Heart left ventricle (tissue), 16 donors: ENCODE data around the gene MAP1B. TPM values are rescaled to one million over a fixed set of nuclear protein-coding genes. Genes with fewer than 3 reads are reported as not detected.

Source experiments
- ATAC-seq, 4 donors: fragments of 200-7000 bp; cut with Tn5 transposase; one replicate each; pipeline ENCODE4 v1.9.1; 2020 to 2022; ENCODE audit warnings: moderate library complexity in 4 of 4, mild to moderate bottlenecking in 3 of 4, moderate number of reproducible peaks in 1 of 4
- DNase-seq, 5 donors: peaks; one replicate each; pipeline ENCODE4 v3.0.0-alpha.2; 2020
- H3K27ac ChIP-seq, 12 donors: fragments of 200-600 bp; sonication (generic) in 4 of 12; one replicate each; pipeline versions ENCODE4 v1.5.0 to v1.8.0; 2016 to 2022; ENCODE audit warnings: mild to moderate bottlenecking in 2 of 12
- H3K27me3 ChIP-seq, 9 donors: fragments of 200-600 bp; sonication (generic) in 2 of 9; one replicate each; pipeline versions ENCODE4 v1.5.1 to v1.8.0; 2016 to 2022; ENCODE audit warnings: mild to moderate bottlenecking in 3 of 9
- H3K36me3 ChIP-seq, 9 donors: fragments of 200-600 bp; sonication (generic) in 2 of 9; one replicate each; pipeline versions ENCODE4 v1.5.0 to v1.8.0; 2018 to 2022; ENCODE audit warnings: mild to moderate bottlenecking in 2 of 9
- H3K4me1 ChIP-seq, 12 donors: fragments of 200-600 bp; sonication (generic) in 4 of 12; one replicate each; pipeline versions ENCODE4 v1.5.0 to v1.8.0; 2016 to 2022; ENCODE audit warnings: mild to moderate bottlenecking in 3 of 12
- H3K4me3 ChIP-seq, 12 donors: fragments of 200-600 bp; sonication (generic) in 4 of 12; one replicate each; pipeline versions ENCODE4 v1.5.0 to v1.8.0; 2017 to 2022; ENCODE audit warnings: mild to moderate bottlenecking in 9 of 12, moderate library complexity in 4 of 12
- H3K9me3 ChIP-seq, 12 donors: fragments of 200-600 bp; sonication (generic) in 4 of 12; one replicate each; pipeline versions ENCODE4 v1.5.0 to v1.8.0; 2016 to 2022; ENCODE audit warnings: mild to moderate bottlenecking in 1 of 12
- POLR2A ChIP-seq, 2 donors: fragments of 450-650 bp; IDR thresholded peaks; one replicate each; pipeline ENCODE4 v1.6.1; 2017; ENCODE audit warnings: antibody characterized with exemption in 2 of 2, mild to moderate bottlenecking in 2 of 2, moderate library complexity in 2 of 2
- WGBS, 4 donors: extraction: QIAGEN DNeasy Blood & Tissue Kit in 2 of 4; methylation state at CpG; one replicate each; pipeline versions ENCODE4 v1.1.5 to v1.1.7; 2013 to 2018; 5-methylcytosine and 5-hydroxymethylcytosine counted together
- intact Hi-C, 10 donors: fragments of 100-400 bp; cut with DNase I; formaldehyde crosslinking; loops; one replicate each; pipeline versions ENCODE4 v1.11.1 to v1.14.2; 2022
- polyA plus RNA-seq, 2 donors: library from polyadenylated mRNA; stranded (reverse); fragments of 200-250 nt; gene quantifications; one replicate each; pipeline ENCODE4 v1.2.3, GENCODE V29; 2013
- total RNA-seq, 9 donors: library from RNA; depleted of rRNA in 2 of 9; stranded (reverse); fragments of >200 nt in 2 of 9; fragmentation: NEBNext Ultra II Directional in 3 of 9; extraction: Animal tissue kit (Norgen Biotek cat#: 25700) in 3 of 9; gene quantifications; one replicate each; pipeline versions ENCODE4 v1.1.0 to v1.2.4, GENCODE V29; 2016 to 2023
- TF ChIP-seq, protein P1 (sequence below), 12 donors: fragments of 200-600 bp; sonication (generic) in 4 of 12; IDR thresholded peaks; one replicate each; pipeline versions ENCODE4 v1.5.0 to v1.8.0; 2018 to 2022; ENCODE audit warnings: antibody characterized with exemption in 12 of 12, mild to moderate bottlenecking in 5 of 12
- donor health status: ischemic (EF 13 %, LVEDD 7.1; RV severe dilation, severe dysfunction).
- donor health status: healthy with polysubstance abuse.
- donor health status: DM: no; HTN: yes; CAD: no.
- donor health status: DM: no; HTN: no; CAD: no.
- donor health status: ischemic (EF 25% LVEDD 6.9; RV normal size, moderate dysfunction).
- donor health status: ischemic (EF 25% LVEDD 5.7; RV mildly dilated, moderate dysfunction).
- donor health status: healthy.
- donor health status: DM: yes; HTN: yes; CAD: no.
- donor health status: ischemic (EF 35%, LVEDD 5.7; RV mildly dilated, moderate dysfunction).
- donor health status: nonischemic (EF 11% LVEDD 7.7; RV severe dilation, severe dysfunction).
- donor health status: DM: yes; HTN: yes; CAD: no.
- donor health status: PGD.
- donor health status: ischemic (EF 29% LVEDD 5.4; RV normal size, mild dysfunction).
- donor health status: nonischemic (EF 23%, LVEDD 6.1; RV moderate dilation, normal function).

The MAP1B gene
- total and polyA plus RNA-seq, 11 donors, result 10.1 to 603 (median 133) TPM

DNA sequence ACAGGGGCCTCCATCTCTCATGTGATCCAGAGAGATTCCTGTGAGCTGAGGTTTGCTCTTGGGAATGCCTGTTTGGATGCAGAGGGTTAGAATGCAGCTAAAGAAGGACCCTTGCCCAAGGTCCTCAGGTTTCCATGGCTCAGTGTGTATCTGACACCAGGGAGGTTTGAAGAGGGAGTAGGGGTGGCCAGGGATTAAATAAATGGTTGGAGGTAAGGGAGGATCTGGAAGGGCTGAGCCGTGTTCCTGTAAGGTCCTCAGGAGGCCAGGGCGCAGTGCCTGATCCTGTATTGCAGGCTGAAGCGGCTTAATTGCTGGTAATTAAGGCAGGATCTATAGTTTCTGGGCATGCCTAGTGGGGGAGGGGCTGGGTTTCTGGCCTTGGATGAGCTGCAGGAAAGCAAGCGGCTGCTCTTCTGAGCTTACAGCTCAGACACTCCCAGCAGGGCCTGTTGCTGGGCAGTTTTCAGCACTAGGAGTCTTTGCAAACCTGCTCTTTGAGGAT is 41.5 kb upstream of the MAP1B start:
- H3K4me1 ChIP-seq, result no peaks in the 10 kb centered on the region
- H3K4me3 ChIP-seq, result no peak overlapping the region
- intact Hi-C loops, result no loop called here
- ATAC-seq, result no peak
- H3K27me3 ChIP-seq, result no peaks in the 10 kb centered on the region
- no peaks in the 10 kb centered on the region for H3K9me3 ChIP-seq
- TF ChIP-seq, protein P1, sequence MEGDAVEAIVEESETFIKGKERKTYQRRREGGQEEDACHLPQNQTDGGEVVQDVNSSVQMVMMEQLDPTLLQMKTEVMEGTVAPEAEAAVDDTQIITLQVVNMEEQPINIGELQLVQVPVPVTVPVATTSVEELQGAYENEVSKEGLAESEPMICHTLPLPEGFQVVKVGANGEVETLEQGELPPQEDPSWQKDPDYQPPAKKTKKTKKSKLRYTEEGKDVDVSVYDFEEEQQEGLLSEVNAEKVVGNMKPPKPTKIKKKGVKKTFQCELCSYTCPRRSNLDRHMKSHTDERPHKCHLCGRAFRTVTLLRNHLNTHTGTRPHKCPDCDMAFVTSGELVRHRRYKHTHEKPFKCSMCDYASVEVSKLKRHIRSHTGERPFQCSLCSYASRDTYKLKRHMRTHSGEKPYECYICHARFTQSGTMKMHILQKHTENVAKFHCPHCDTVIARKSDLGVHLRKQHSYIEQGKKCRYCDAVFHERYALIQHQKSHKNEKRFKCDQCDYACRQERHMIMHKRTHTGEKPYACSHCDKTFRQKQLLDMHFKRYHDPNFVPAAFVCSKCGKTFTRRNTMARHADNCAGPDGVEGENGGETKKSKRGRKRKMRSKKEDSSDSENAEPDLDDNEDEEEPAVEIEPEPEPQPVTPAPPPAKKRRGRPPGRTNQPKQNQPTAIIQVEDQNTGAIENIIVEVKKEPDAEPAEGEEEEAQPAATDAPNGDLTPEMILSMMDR (IDR thresholded peaks at IDR 0.05), result no peak
- no peak for TF ChIP-seq POLR2A (IDR thresholded peaks at IDR 0.05)
- H3K36me3 ChIP-seq, result no peaks in the 10 kb centered on the region
- 49 to 67% (median 54%) methylated on average over 3 to 4 of the region's 4 CpGs for WGBS, 4 donors
- no peak overlapping the region for H3K27ac ChIP-seq
- no peak for DNase-seq

DNA sequence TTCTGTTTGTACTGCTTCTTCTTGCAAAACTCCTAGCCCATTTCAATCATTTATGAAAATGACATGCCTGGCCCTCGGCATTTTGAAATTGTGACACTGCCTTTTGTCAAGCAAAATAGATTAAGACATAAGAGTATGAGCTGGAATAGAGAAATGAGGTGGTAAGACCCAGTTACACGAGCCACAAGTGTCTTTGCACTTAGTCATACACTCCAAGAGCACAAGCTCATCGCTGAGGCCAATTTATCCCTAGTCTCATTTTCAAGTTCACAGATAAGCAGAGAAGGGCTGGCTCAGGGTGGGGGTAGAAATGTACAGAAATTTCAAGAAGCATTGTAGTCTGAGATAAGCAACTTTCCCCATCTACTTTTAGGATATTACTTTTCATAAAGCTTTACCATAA is 40.6 kb upstream of the MAP1B start:
- ATAC-seq, result no peak
- H3K27ac ChIP-seq, result no peak overlapping the region
- WGBS, 4 donors, result 33 to 44% (median 37%) methylated on average over 3 of the region's 3 CpGs
- H3K27me3 ChIP-seq, result no peaks in the 10 kb centered on the region
- H3K9me3 ChIP-seq, result no peaks in the 10 kb centered on the region
- H3K4me1 ChIP-seq, result no peaks in the 10 kb centered on the region
- DNase-seq, result no peak
- intact Hi-C loops, result no loop called here
- H3K36me3 ChIP-seq, result no peaks in the 10 kb centered on the region
- H3K4me3 ChIP-seq, result no peak overlapping the region
- TF ChIP-seq POLR2A (IDR thresholded peaks at IDR 0.05), result no peak
- TF ChIP-seq, protein P1 (IDR thresholded peaks at IDR 0.05), result no peak

DNA sequence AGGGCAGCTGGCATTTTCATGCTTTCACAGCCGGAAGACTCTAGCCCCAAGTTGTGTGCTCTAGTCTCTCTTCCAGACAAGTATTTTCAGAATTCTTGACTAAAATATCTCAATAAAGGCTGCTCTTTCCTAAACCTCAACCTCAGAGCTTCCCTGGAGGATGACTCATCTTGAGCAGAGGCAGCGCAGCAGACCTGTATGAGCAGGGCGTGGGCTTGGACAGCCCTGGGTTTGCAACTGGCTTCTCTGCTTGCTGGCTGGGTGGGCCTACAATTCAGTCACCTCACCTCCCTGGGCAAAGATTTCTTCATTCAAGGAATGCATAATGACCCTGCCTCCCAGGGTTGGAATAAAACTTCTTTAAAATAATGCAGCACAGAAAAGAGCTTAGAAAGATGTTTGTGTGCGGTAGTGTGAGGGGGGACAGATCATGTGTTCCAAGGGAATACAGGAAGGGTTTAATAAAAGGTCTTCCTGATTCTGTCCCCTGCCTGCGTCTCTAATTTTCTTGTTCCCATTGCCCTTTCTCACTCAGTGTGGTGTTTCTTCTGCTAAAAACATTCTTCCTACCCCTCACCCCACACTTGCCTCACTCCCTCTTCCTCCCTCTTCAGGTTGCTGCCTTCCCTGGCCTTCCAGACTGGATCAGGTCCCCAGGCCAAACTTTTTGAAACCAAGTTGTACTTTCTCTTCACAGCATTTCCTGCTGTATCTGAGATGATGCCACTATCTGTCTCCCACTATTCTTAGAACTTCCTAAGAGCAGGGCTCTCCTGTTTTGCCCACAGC is 39.4 kb upstream of the MAP1B start:
- DNase-seq (no peak), ATAC-seq (no peak)
- intact Hi-C loops, result no loop called here
- H3K9me3 ChIP-seq, result no peaks in the 10 kb centered on the region
- H3K27ac ChIP-seq, result no peak overlapping the region
- H3K4me3 ChIP-seq, result no peak overlapping the region
- H3K36me3 ChIP-seq, result no peaks in the 10 kb centered on the region
- WGBS, 4 donors, result 81 to 86% (median 83%) methylated on average over 5 of the region's 5 CpGs
- TF ChIP-seq, protein P1 (IDR thresholded peaks at IDR 0.05), result no peak
- no peak for TF ChIP-seq POLR2A (IDR thresholded peaks at IDR 0.05)
- no peaks in the 10 kb centered on the region for H3K4me1 ChIP-seq
- no peaks in the 10 kb centered on the region for H3K27me3 ChIP-seq

DNA sequence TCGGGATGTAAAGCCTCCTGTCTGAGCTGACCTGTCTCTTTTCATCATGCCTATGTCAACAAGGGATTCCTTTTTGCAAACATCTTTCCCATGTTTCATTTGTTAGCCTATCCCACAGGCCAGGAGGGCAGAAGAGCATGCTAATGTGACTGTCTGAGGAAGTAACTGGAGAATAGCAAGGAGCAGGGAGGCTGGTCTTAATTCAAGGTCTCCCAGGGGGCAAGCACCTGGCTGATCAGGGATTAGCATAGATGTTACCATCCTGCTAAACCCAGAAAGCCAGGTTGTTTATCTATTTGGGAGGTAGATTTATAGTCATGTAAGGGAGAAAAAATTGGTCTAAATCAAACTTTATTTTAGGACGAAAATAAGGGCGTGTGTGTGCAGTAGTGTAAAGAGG is 36.7 kb upstream of the MAP1B start:
- H3K4me1 ChIP-seq, result no peaks in the 10 kb centered on the region
- ATAC-seq (no peak), DNase-seq (no peak)
- H3K4me3 ChIP-seq, result no peak overlapping the region
- WGBS, 4 donors, result 67 to 76% (median 74%) methylated on average over 3 of the region's 3 CpGs
- H3K36me3 ChIP-seq, result no peaks in the 10 kb centered on the region
- H3K27ac ChIP-seq, result no peak overlapping the region
- TF ChIP-seq, protein P1 (IDR thresholded peaks at IDR 0.05), result no peak
- TF ChIP-seq POLR2A (IDR thresholded peaks at IDR 0.05), result no peak
- H3K27me3 ChIP-seq, result no peaks in the 10 kb centered on the region
- intact Hi-C loops, result no loop called here
- H3K9me3 ChIP-seq, result no peaks in the 10 kb centered on the region
